Medulla oblongata (tissue), 1 donor: ENCODE data around the gene GRIA3.
A peak's percentile ranks its signal among the peaks of the same experiment; 100 is the strongest.
"Not testable (repeated sequence)": the region's sequence is repeated elsewhere in the genome, so short reads cannot be mapped to it uniquely, and the experiment has no call there.

Experiments
- DNase-seq: peaks from one replicate; pipeline ENCODE4 v3.0.0-alpha.2; 2015; ENCODE audit errors: extremely low spot score

Gene GRIA3

GRCh38 chrX:123348468-123348867 is 164.4 kb downstream of the GRIA3 start:
- no peak for DNase-seq

GRCh38 chrX:123350226-123350625 is 166.1 kb downstream of the GRIA3 start:
- no peak for DNase-seq

GRCh38 chrX:123357941-123358340 is 173.9 kb downstream of the GRIA3 start:
- no peak for DNase-seq

- no peak for DNase-seq
These were observed 174.4 kb downstream of the GRIA3 start for GRCh38 chrX:123358457-123358856.

- DNase-seq, result no peak
These were observed 177.3 kb downstream of the GRIA3 start for GRCh38 chrX:123361371-123361770.

- not testable (repeated sequence) for DNase-seq
These were observed 202.1 kb downstream of the GRIA3 start for GRCh38 chrX:123386196-123386595.

GRCh38 chrX:123392921-123393320 is 208.8 kb downstream of the GRIA3 start:
- DNase-seq, result no peak

GRCh38 chrX:123399709-123400108 is 215.6 kb downstream of the GRIA3 start:
- DNase-seq, result no peak

- no peak for DNase-seq
These were observed 221.2 kb downstream of the GRIA3 start for GRCh38 chrX:123405231-123405630.

GRCh38 chrX:123408821-123409737 is 225.0 kb downstream of the GRIA3 start:
- DNase-seq, result no peak

- peak; percentile 46 for DNase-seq
These were observed 238.8 kb downstream of the GRIA3 start for GRCh38 chrX:123422875-123423274.

- DNase-seq, result no peak
These were observed 240.5 kb downstream of the GRIA3 start for GRCh38 chrX:123424546-123424945.

- DNase-seq, result no peak
These were observed 241.4 kb downstream of the GRIA3 start for GRCh38 chrX:123425471-123425870.

- peak; percentile 31 for DNase-seq
These were observed 241.8 kb downstream of the GRIA3 start for GRCh38 chrX:123425904-123426303.

- no peak for DNase-seq
These were observed 248.5 kb downstream of the GRIA3 start for GRCh38 chrX:123432361-123433150.

GRCh38 chrX:123436512-123437136 is 252.5 kb downstream of the GRIA3 start:
- no peak for DNase-seq

GRCh38 chrX:123439926-123440325 is 255.8 kb downstream of the GRIA3 start:
- DNase-seq, result not testable (repeated sequence)

- no peak for DNase-seq
These were observed 258.7 kb downstream of the GRIA3 start for GRCh38 chrX:123442764-123443163.

GRCh38 chrX:123447506-123447905 is 263.4 kb downstream of the GRIA3 start:
- no peak for DNase-seq

- DNase-seq, result no peak
These were observed 265.3 kb downstream of the GRIA3 start for GRCh38 chrX:123449335-123449734.

GRCh38 chrX:123450222-123450621 is 266.1 kb downstream of the GRIA3 start:
- DNase-seq, result no peak

- DNase-seq, result no peak
These were observed 270.8 kb downstream of the GRIA3 start for GRCh38 chrX:123454712-123455431.
